HCT116 (cell line): ENCODE measurements around the gene HERPUD2. TPM values are rescaled to one million over a fixed set of nuclear protein-coding genes. Genes with fewer than 3 reads are reported as not detected.

Experiments
- ATAC-seq: fragments of 200-7000 bp; cut with Tn5 transposase; 2 replicates; pipeline ENCODE4 v1.9.1; 2020; ENCODE audit warnings: mild to moderate bottlenecking, moderate library complexity
- BruUV-seq: library from RNA; stranded (reverse); fragments of 400-500 nt; replicated peaks from 2 replicates; lab custom pipeline; 2021; lab: Mats Ljungman, UMichigan
- CTCF ChIA-PET: fragments of 300-600 bp; sonication (Branson Sonifier 250); formaldehyde crosslinking; loops from one replicate; lab custom pipeline; 2021; ENCODE audit warnings: antibody characterized with exemption; lab: Charles Lee
- POLR2A ChIA-PET: fragments of 300-600, 350-600 bp; sonication (Branson Sonifier 250); formaldehyde crosslinking; loops from one replicate; lab custom pipeline; 2021; ENCODE audit warnings: antibody characterized with exemption; lab: Charles Lee
- RAD21 ChIA-PET, 2 experiments: fragments of 300-600 bp; sonication (Branson Sonifier 250); formaldehyde crosslinking; loops; one replicate each; lab custom pipeline; 2023; ENCODE audit warnings: low total read pairs in 2 of 2; ENCODE audit not compliant: uncharacterized antibody in 2 of 2, unreplicated experiment in 2 of 2, low non-redundant PET in 1 of 2; lab: Charles Lee
- DNase-seq: peaks from one replicate; pipeline ENCODE4 v3.0.0-alpha.2; 2010; ENCODE audit warnings: low read depth, low spot score
- H2AFZ ChIP-seq: fragments of 200-600 bp; shearing (Covaris generic), sonication (generic); 2 replicates; pipeline ENCODE4 v1.6.1; 2017; ENCODE audit warnings: low read depth, mixed run types, mixed read lengths, antibody characterized with exemption, low read length; ENCODE audit not compliant: poor library complexity, severe bottlenecking
- H3K27ac ChIP-seq: 2 replicates; pipeline ENCODE4 v1.5.1; 2012; ENCODE audit warnings: low read depth, low read length
- H3K27me3 ChIP-seq: fragments of 200-600 bp; sonication (generic); 2 replicates; pipeline ENCODE4 v1.6.1; 2016; ENCODE audit warnings: mixed run types, low read length, mixed read lengths; ENCODE audit not compliant: insufficient read depth
- H3K36me3 ChIP-seq, 2 experiments: fragments of 200-500 bp in 1 of 2; fragments of 200-600 bp in 1 of 2; sonication (Bioruptor generic) in 1 of 2; sonication (generic) in 1 of 2; 2 replicates each; pipeline versions ENCODE4 v1.5.1 to v1.6.1; 2014 to 2016; ENCODE audit warnings: low read length in 2 of 2, inconsistent platforms in 1 of 2, mixed read lengths in 1 of 2, mixed run types in 1 of 2; ENCODE audit not compliant: insufficient read depth in 2 of 2, control insufficient read depth in 1 of 2
- H3K4me1 ChIP-seq, 2 experiments: fragments of 200-600 bp in 1 of 2; sonication (generic) in 1 of 2; 2 replicates each; pipeline versions ENCODE4 v1.5.1 to v1.6.1; 2012 to 2017; ENCODE audit warnings: low read length in 2 of 2, inconsistent platforms in 1 of 2, mild to moderate bottlenecking in 1 of 2, mixed read lengths in 1 of 2, mixed run types in 1 of 2, moderate library complexity in 1 of 2; ENCODE audit not compliant: insufficient read depth in 2 of 2, control insufficient read depth in 1 of 2
- H3K4me2 ChIP-seq: fragments of 200-600 bp; sonication (generic); 2 replicates; pipeline ENCODE4 v1.6.1; 2017; ENCODE audit warnings: mixed run types, low read length, mixed read lengths
- H3K4me3 ChIP-seq, 2 experiments: fragments of 200-600 bp in 1 of 2; sonication (generic) in 1 of 2; replicated peaks in 1 of 2; 2 replicates each; pipeline ENCODE4 v1.5.1; 2011 to 2016; ENCODE audit warnings: low read length in 2 of 2, control low read depth in 1 of 2, low read depth in 1 of 2, mild to moderate bottlenecking in 1 of 2, mixed read lengths in 1 of 2, mixed run types in 1 of 2
- H3K79me2 ChIP-seq: fragments of 200-600 bp; sonication (generic); 2 replicates; pipeline ENCODE4 v1.6.1; 2017; ENCODE audit warnings: mild to moderate bottlenecking, mixed run types, low read length, moderate library complexity, mixed read lengths; ENCODE audit not compliant: insufficient read depth
- H3K9ac ChIP-seq: fragments of 200-600 bp; sonication (generic); 2 replicates; pipeline ENCODE4 v1.6.1; 2016; ENCODE audit warnings: low read length, mixed read lengths
- H3K9me2 ChIP-seq: fragments of 200-600 bp; sonication (generic), shearing (Covaris generic); 2 replicates; pipeline ENCODE4 v1.6.1; 2017; ENCODE audit warnings: mixed run types, mild to moderate bottlenecking, moderate library complexity; ENCODE audit not compliant: insufficient read depth
- H3K9me3 ChIP-seq, 2 experiments: fragments of 200-500 bp in 1 of 2; fragments of 200-600 bp in 1 of 2; sonication (Bioruptor generic) in 1 of 2; sonication (generic) in 1 of 2; 2 replicates each; pipeline ENCODE4 v1.6.1; 2014 to 2017; ENCODE audit warnings: low read length in 2 of 2, mixed read lengths in 2 of 2, inconsistent platforms in 1 of 2, low read depth in 1 of 2, mild to moderate bottlenecking in 1 of 2, mixed run types in 1 of 2, moderate library complexity in 1 of 2; ENCODE audit not compliant: control insufficient read depth in 1 of 2, insufficient read depth in 1 of 2
- H4K20me1 ChIP-seq: fragments of 200-600 bp; sonication (generic), shearing (Covaris generic); 2 replicates; pipeline ENCODE4 v1.6.1; 2017; ENCODE audit warnings: mixed run types, mild to moderate bottlenecking, moderate library complexity; ENCODE audit not compliant: insufficient read depth
- CBX3 ChIP-seq: IDR thresholded peaks from 2 replicates; pipeline ENCODE4 v1.6.1; 2012; ENCODE audit warnings: low read depth
- CEBPB ChIP-seq: IDR thresholded peaks from 2 replicates; pipeline ENCODE4 v1.6.1; 2012; ENCODE audit warnings: low read depth
- CTCF ChIP-seq, 3 experiments: fragments of 200-600 bp in 1 of 3; sonication (generic) in 1 of 3; IDR thresholded peaks in 2 of 3; conservative IDR thresholded peaks in 1 of 3; 2 replicates each; pipeline ENCODE4 v1.5.1; 2012 to 2017; ENCODE audit warnings: low read depth in 2 of 3, low read length in 2 of 3, antibody characterized with exemption in 1 of 3, borderline replicate concordance in 1 of 3, control low read depth in 1 of 3, mild to moderate bottlenecking in 1 of 3, mixed read lengths in 1 of 3, mixed run types in 1 of 3, moderate library complexity in 1 of 3; ENCODE audit not compliant: insufficient read depth in 1 of 3
- ELF1 ChIP-seq: IDR thresholded peaks from 2 replicates; pipeline ENCODE4 v1.6.1; 2012; ENCODE audit warnings: low read depth, borderline replicate concordance
- EZH2 ChIP-seq: fragments of 200-600 bp; sonication (generic); IDR thresholded peaks from 2 replicates; pipeline ENCODE4 v1.6.1; 2017; ENCODE audit warnings: antibody characterized with exemption, mixed run types
- EZH2phosphoT487 ChIP-seq: fragments of 200-600 bp; IDR thresholded peaks from 2 replicates; pipeline ENCODE4 v1.6.1; 2018; ENCODE audit warnings: antibody characterized with exemption, borderline replicate concordance
- POLR2A ChIP-seq: IDR thresholded peaks from 2 replicates; pipeline ENCODE4 v1.7.0; 2011; ENCODE audit warnings: borderline replicate concordance; ENCODE audit not compliant: insufficient read depth, insufficient read length; ENCODE audit errors: extremely low read depth
- POLR2AphosphoS5 ChIP-seq: IDR thresholded peaks from 2 replicates; pipeline ENCODE4 v1.6.1; 2011; ENCODE audit warnings: mild to moderate bottlenecking, low read depth, low read length, moderate library complexity
- RAD21 ChIP-seq: IDR thresholded peaks from 2 replicates; pipeline ENCODE4 v1.6.1; 2012; ENCODE audit warnings: low read depth, mild to moderate bottlenecking
- SIN3A ChIP-seq: IDR thresholded peaks from 2 replicates; pipeline ENCODE4 v1.6.1; 2012; ENCODE audit warnings: low read depth
- SP1 ChIP-seq: IDR thresholded peaks from 2 replicates; pipeline ENCODE4 v1.6.1; 2012; ENCODE audit warnings: low read depth
- SRF ChIP-seq: IDR thresholded peaks from 2 replicates; pipeline ENCODE4 v1.6.1; 2012; ENCODE audit warnings: low read depth
- TCF7L2 ChIP-seq: IDR thresholded peaks from 2 replicates; pipeline ENCODE4 v1.7.0; 2011; ENCODE audit warnings: borderline replicate concordance, inconsistent platforms; ENCODE audit not compliant: insufficient read depth, insufficient read length; ENCODE audit errors: extremely low read depth
- YY1 ChIP-seq: IDR thresholded peaks from 2 replicates; pipeline ENCODE4 v1.6.1; 2011; ENCODE audit warnings: low read length, low read depth, moderate library complexity, mild to moderate bottlenecking; ENCODE audit not compliant: insufficient replicate concordance; ENCODE audit errors: extremely low read depth
- intact Hi-C: fragments of 100-400 bp; cut with micrococcal nuclease; formaldehyde crosslinking; loops from 2 replicates; pipeline ENCODE4 v1.10.0; 2022
- total RNA-seq: library from RNA; stranded (reverse); gene quantifications from one replicate; pipeline ENCODE4 v1.2.1, GENCODE V29; 2021; ENCODE audit not compliant: unreplicated experiment
- TF ChIP-seq, protein P1 (sequence below): IDR thresholded peaks from 2 replicates; pipeline ENCODE4 v1.6.1; 2011; ENCODE audit warnings: mild to moderate bottlenecking, low read length, moderate library complexity; ENCODE audit not compliant: insufficient replicate concordance; ENCODE audit errors: extremely low read depth
- TF ChIP-seq, protein P2 (sequence below): IDR thresholded peaks from 2 replicates; pipeline ENCODE4 v1.6.1; 2012

HERPUD2 gene
- total RNA-seq, 1 experiment from 2014 or later, result 20.5 TPM

GRCh38 chr7:35630024-35630972 lies 64.6 kb downstream of the HERPUD2 start (continued):
- TF ChIP-seq CTCF (IDR thresholded peaks at IDR 0.05 in 2 of 3, conservative IDR thresholded peaks at IDR 0.05 in 1 of 3; ENCODE audit: borderline replicate concordance in 1 of 3, insufficient read depth in 1 of 3, low read depth in 2 of 3, low read length in 2 of 3) (no peak), SP1 (no peak), SIN3A (no peak), POLR2A (no peak), TCF7L2 (no peak), ELF1 (no peak), CEBPB (no peak), SRF (no peak)

DNA sequence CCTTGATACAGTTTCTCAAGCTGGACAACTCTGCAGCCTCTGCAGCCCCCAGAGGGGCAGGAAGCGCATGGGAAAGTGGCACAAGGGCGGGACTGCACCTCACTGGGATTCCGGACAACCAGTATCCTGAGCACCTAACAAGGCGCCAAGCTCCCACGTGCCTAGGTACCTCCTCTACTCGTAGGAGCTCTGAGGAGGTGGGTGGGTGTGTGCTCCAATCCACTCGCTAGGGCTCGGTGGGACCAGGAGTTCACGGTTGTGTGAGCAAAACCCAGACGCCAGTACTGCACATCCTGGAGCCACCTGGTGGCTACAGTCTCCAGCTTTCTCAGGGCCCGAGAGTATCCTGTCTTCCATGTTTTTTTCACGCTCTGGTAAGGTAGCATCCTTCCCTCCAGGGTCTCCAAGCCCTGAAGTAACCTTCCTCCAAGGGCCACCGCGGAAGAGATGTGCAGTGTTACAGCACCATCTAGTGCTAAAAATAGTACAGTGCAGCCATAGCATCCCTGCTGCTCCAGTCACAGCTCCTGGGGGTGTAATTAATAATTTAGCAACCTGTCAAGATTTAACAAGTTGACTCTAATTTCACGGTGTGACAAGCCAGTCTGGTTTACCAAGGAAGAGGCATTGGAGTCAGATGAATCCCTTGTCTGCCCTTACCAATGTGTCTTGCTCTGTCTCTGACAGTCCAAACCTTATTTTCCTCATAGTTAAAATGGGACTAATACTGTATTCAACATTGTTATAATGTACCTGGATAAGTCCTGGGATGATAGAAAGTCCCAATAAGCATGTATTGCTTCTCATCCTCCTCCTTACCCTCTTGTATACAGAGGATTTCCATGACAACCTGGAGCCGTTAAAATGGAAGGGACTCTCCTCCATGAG lies 70.4 kb downstream of the HERPUD2 start:
- Histone ChIP-seq H3K27ac (no peak overlapping the region), H3K9ac (no peak overlapping the region), H3K9me2 (no peaks in the 10 kb centered on the region), H3K9me3 (no peaks in the 10 kb centered on the region), H2AFZ (no peak overlapping the region), H3K4me2 (no peak overlapping the region), H3K27me3 (no peaks in the 10 kb centered on the region), H4K20me1 (no peaks in the 10 kb centered on the region), H3K4me3 (no peak overlapping the region), H3K36me3 (no peaks in the 10 kb centered on the region), H3K79me2 (no peaks in the 10 kb centered on the region), H3K4me1 (no peaks in the 10 kb centered on the region)
- peak; percentile 23 for DNase-seq
- CTCF ChIA-PET, result interaction anchor here (0.7 to 1.8 kb wide), 9 partner anchors 15 to 553 kb away, joined by 3 to 9 read pairs (median 3); no protein-coding TSS in a partner anchor
- peak; percentile 91 for ATAC-seq
- BruUV-seq, result no TSS peak
- POLR2A ChIA-PET, result no interaction called here
- intact Hi-C loops, result loop anchor here (1.0 to 2.0 kb wide), 5 partner anchors 88 to 552 kb away; no protein-coding TSS in a partner anchor
- RAD21 ChIA-PET, result no interaction called here
- TF ChIP-seq POLR2AphosphoS5 (no peak), EZH2phosphoT487 (no peak), EZH2 (no peak), YY1 (no peak), TCF7L2 (no peak), CEBPB (no peak), SRF (no peak), CBX3 (no peak), RAD21 (peak; percentile 86)
- TF ChIP-seq, protein P1, sequence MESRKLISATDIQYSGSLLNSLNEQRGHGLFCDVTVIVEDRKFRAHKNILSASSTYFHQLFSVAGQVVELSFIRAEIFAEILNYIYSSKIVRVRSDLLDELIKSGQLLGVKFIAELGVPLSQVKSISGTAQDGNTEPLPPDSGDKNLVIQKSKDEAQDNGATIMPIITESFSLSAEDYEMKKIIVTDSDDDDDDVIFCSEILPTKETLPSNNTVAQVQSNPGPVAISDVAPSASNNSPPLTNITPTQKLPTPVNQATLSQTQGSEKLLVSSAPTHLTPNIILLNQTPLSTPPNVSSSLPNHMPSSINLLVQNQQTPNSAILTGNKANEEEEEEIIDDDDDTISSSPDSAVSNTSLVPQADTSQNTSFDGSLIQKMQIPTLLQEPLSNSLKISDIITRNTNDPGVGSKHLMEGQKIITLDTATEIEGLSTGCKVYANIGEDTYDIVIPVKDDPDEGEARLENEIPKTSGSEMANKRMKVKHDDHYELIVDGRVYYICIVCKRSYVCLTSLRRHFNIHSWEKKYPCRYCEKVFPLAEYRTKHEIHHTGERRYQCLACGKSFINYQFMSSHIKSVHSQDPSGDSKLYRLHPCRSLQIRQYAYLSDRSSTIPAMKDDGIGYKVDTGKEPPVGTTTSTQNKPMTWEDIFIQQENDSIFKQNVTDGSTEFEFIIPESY, result no peak
- TF ChIP-seq, protein P2, sequence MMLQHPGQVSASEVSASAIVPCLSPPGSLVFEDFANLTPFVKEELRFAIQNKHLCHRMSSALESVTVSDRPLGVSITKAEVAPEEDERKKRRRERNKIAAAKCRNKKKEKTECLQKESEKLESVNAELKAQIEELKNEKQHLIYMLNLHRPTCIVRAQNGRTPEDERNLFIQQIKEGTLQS, result no peak
